GM18520 (cell line): Measurements from ENCODE around the gene KIAA1614.
"Not testable (repeated sequence)": the region's sequence is repeated elsewhere in the genome, so short reads cannot be mapped to it uniquely, and the experiment has no call there.

Experiments
- ATAC-seq: cut with Tn5 transposase; IDR thresholded peaks from one replicate; pipeline ENCODE4 v1.9.1; 2021; ENCODE audit not compliant: unreplicated experiment

The KIAA1614 gene

GRCh38 chr1:180962178-180962577 is 49.5 kb downstream of the KIAA1614 start:
- ATAC-seq = no peak

GRCh38 chr1:180964056-180964455 is 51.4 kb downstream of the KIAA1614 start:
- no peak for ATAC-seq

- no peak for ATAC-seq
Observed at GRCh38 chr1:180964595-180964994, 51.9 kb downstream of the KIAA1614 start.

- ATAC-seq = no peak
Observed at GRCh38 chr1:180966312-180966711, 53.6 kb downstream of the KIAA1614 start.

- ATAC-seq = no peak
Observed at GRCh38 chr1:180966744-180967536, 54.2 kb downstream of the KIAA1614 start.

- ATAC-seq = no peak
Observed at GRCh38 chr1:180967558-180967957, 54.9 kb downstream of the KIAA1614 start.

- ATAC-seq = not testable (repeated sequence)
Observed at GRCh38 chr1:180968834-180969233, 56.1 kb downstream of the KIAA1614 start.

GRCh38 chr1:180969434-180969833 is 56.7 kb downstream of the KIAA1614 start:
- ATAC-seq = no peak

GRCh38 chr1:180970333-180971079 is 57.8 kb downstream of the KIAA1614 start:
- no peak for ATAC-seq

- ATAC-seq = no peak
Observed at GRCh38 chr1:180971273-180971997, 58.7 kb downstream of the KIAA1614 start.

- ATAC-seq = no peak
Observed at GRCh38 chr1:180973369-180973768, 60.7 kb downstream of the KIAA1614 start.

- ATAC-seq = no peak
Observed at GRCh38 chr1:180974236-180974635, 61.5 kb downstream of the KIAA1614 start.

GRCh38 chr1:180975551-180975950 is 62.9 kb downstream of the KIAA1614 start:
- no peak for ATAC-seq

- no peak for ATAC-seq
Observed at GRCh38 chr1:180976191-180976590, 63.5 kb downstream of the KIAA1614 start.

- no peak for ATAC-seq
Observed at GRCh38 chr1:180976732-180977357, 64.1 kb downstream of the KIAA1614 start.

GRCh38 chr1:180981596-180982387 is 69.1 kb downstream of the KIAA1614 start:
- no peak for ATAC-seq

GRCh38 chr1:180982422-180982821 is 69.7 kb downstream of the KIAA1614 start:
- no peak for ATAC-seq

GRCh38 chr1:180988253-180988752 is 75.6 kb downstream of the KIAA1614 start:
- ATAC-seq = no peak

GRCh38 chr1:180994262-180994661 is 81.6 kb downstream of the KIAA1614 start:
- ATAC-seq = no peak

GRCh38 chr1:180997843-180998504 is 85.3 kb downstream of the KIAA1614 start:
- no peak for ATAC-seq
